HG03095 (cell line): ENCODE data around the gene ALPL.

Experiments
- ATAC-seq: cut with Tn5 transposase; IDR thresholded peaks from one replicate; pipeline ENCODE4 v1.9.1; 2021; ENCODE audit warnings: moderate library complexity; ENCODE audit not compliant: unreplicated experiment

The ALPL gene

GRCh38 chr1:21614419-21615115 lies 105.3 kb downstream of the ALPL start:
- no peak for ATAC-seq

- ATAC-seq = no peak
These were observed 107.1 kb downstream of the ALPL start for GRCh38 chr1:21616372-21616771.

- no peak for ATAC-seq
These were observed 108.0 kb downstream of the ALPL start for GRCh38 chr1:21617126-21617738.

GRCh38 chr1:21618059-21618458 lies 108.8 kb downstream of the ALPL start:
- no peak for ATAC-seq

GRCh38 chr1:21618561-21619374 lies 109.5 kb downstream of the ALPL start:
- ATAC-seq = no peak

- ATAC-seq = no peak
These were observed 110.2 kb downstream of the ALPL start for GRCh38 chr1:21619375-21619947.

- ATAC-seq = no peak
These were observed 110.8 kb downstream of the ALPL start for GRCh38 chr1:21620011-21620410.

- no peak for ATAC-seq
These were observed 111.3 kb downstream of the ALPL start for GRCh38 chr1:21620496-21620895.

GRCh38 chr1:21621051-21621450 lies 111.8 kb downstream of the ALPL start:
- ATAC-seq = no peak

- ATAC-seq = no peak
These were observed 112.7 kb downstream of the ALPL start for GRCh38 chr1:21621761-21622436.

- no peak for ATAC-seq
These were observed 113.5 kb downstream of the ALPL start for GRCh38 chr1:21622466-21623315.

GRCh38 chr1:21623410-21623961 lies 114.3 kb downstream of the ALPL start:
- ATAC-seq = no peak

GRCh38 chr1:21624571-21625389 lies 115.6 kb downstream of the ALPL start:
- ATAC-seq = no peak

GRCh38 chr1:21625390-21626190 lies 116.4 kb downstream of the ALPL start:
- no peak for ATAC-seq

GRCh38 chr1:21626921-21627339 lies 117.7 kb downstream of the ALPL start:
- ATAC-seq = no peak
